Lung (tissue), 12 donors: ENCODE measurements around the gene SLC19A2. TPM values are rescaled to one million over a fixed set of nuclear protein-coding genes. Genes with fewer than 3 reads are reported as not detected.

Experiments used
- ATAC-seq: fragments of 200-7000 bp; cut with Tn5 transposase; one replicate; pipeline ENCODE4 v1.9.1; 2020; ENCODE audit warnings: moderate number of reproducible peaks; ENCODE audit not compliant: insufficient read depth, low FRiP score
- DNase-seq, 3 donors: peaks; one replicate each; pipeline ENCODE4 v3.0.0-alpha.2; 2013 to 2017
- H3K27ac ChIP-seq, 2 donors: one replicate each; pipeline ENCODE4 v1.5.1; 2013; ENCODE audit warnings: mild to moderate bottlenecking in 2 of 2, moderate library complexity in 2 of 2, control low read depth in 1 of 2, inconsistent platforms in 1 of 2, low read depth in 1 of 2, low read length in 1 of 2
- H3K27me3 ChIP-seq, 3 donors: one replicate each; pipeline ENCODE4 v1.5.1; 2013; ENCODE audit warnings: low read length in 2 of 3; ENCODE audit not compliant: control insufficient read depth in 3 of 3, insufficient read depth in 3 of 3
- H3K36me3 ChIP-seq, 4 donors: one replicate each; pipeline ENCODE4 v1.5.1; 2013; ENCODE audit warnings: low read length in 4 of 4, mild to moderate bottlenecking in 1 of 4, moderate library complexity in 1 of 4; ENCODE audit not compliant: control insufficient read depth in 4 of 4, insufficient read depth in 4 of 4
- H3K4me1 ChIP-seq, 5 donors: one replicate each; pipeline ENCODE4 v1.5.1; 2013; ENCODE audit warnings: low read length in 5 of 5, mild to moderate bottlenecking in 2 of 5, moderate library complexity in 1 of 5; ENCODE audit not compliant: control insufficient read depth in 5 of 5, insufficient read depth in 5 of 5
- H3K4me3 ChIP-seq: one replicate; pipeline ENCODE4 v1.5.1; 2013; ENCODE audit warnings: mild to moderate bottlenecking, control low read depth, moderate library complexity
- H3K9ac ChIP-seq, 2 donors: one replicate each; pipeline ENCODE4 v1.5.1; 2013; ENCODE audit warnings: low read length in 2 of 2, control low read depth in 1 of 2; ENCODE audit not compliant: insufficient read depth in 1 of 2
- H3K9me3 ChIP-seq, 4 donors: one replicate each; pipeline ENCODE4 v1.5.1; 2013; ENCODE audit warnings: low read length in 3 of 4, mild to moderate bottlenecking in 1 of 4, moderate library complexity in 1 of 4; ENCODE audit not compliant: control insufficient read depth in 4 of 4, insufficient read depth in 3 of 4
- WGBS, 2 donors: extraction: QIAGEN DNeasy Blood & Tissue Kit; methylation state at CpG; one replicate each; pipeline ENCODE4 v1.1.7; 2013; 5-methylcytosine and 5-hydroxymethylcytosine counted together
- polyA plus RNA-seq, 2 donors: library from polyadenylated mRNA; stranded (reverse); fragments of 200-250 nt; gene quantifications; one replicate each; pipeline ENCODE4 v1.2.1, GENCODE V29; 2013
- total RNA-seq, 2 donors: library from RNA; depleted of rRNA in 1 of 2; stranded (reverse); fragments of >200 nt in 1 of 2; gene quantifications; one replicate each; pipeline ENCODE4 v1.2.1, GENCODE V29; 2014 to 2021
- TF ChIP-seq, protein P1 (sequence below): IDR thresholded peaks from 2 replicates; pipeline ENCODE4 v1.5.1; 2012; ENCODE audit warnings: mild to moderate bottlenecking; ENCODE audit errors: control extremely low read depth, extremely low read depth
- donor health status: control.
- donor health status: control.
- donor health status: Bipolar disorder and iron deficiency.
- donor health status: healthy.
- donor health status: DM: yes; HTN: yes; CAD: no.

The SLC19A2 gene
- total and polyA plus RNA-seq, 4 donors, result 15.6 to 23.1 (median 17.4) TPM

DNA sequence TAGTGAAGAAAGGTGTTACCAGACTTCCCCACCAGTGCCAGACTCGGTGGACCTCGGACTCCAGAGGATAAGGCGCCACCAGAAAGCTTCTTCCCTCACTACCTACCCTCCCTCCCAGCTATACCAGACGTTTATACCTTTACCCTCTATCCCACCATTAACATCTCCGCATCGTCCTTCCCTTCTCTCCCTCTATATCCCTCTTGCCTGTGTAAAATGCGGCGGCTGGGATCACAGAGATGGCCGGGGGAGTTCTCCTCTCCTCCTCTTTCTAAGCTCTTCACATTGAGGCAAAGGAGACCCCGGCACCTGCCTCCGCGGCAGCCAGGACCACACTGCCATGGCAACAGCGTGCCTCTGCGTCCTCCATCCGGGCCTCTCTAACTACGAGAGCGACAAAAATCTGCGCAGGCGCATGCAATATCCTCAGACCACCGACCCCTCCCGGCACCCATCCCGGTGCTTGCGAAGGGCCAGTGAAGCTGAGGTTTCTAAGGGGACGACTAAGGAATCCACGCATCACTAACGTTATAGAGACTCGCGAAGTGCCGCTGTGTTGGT is 58.6 kb downstream of the SLC19A2 start, which contains the start of gene CCDC181:
CCDC181 (minus strand) TSS at position 394 of the 561 bp plus-strand sequence. CDS start 2,547 bp downstream, outside the sequence.
- 1 to 2% methylated on average over 29 of the region's 29 CpGs for WGBS, 2 donors
- H3K4me1 ChIP-seq, result peaks cover 0 to 5% (median 0%) of the 10 kb centered on the region in 5 donors
- H3K27me3 ChIP-seq, result no peaks in the 10 kb centered on the region
- H3K36me3 ChIP-seq, result no peaks in the 10 kb centered on the region
- peak within 1 kb of the TSS in 1 of 2 donors; percentile 23 for H3K9ac ChIP-seq
- H3K27ac ChIP-seq, result no peak within 1 kb of the TSS
- TF ChIP-seq, protein P1, sequence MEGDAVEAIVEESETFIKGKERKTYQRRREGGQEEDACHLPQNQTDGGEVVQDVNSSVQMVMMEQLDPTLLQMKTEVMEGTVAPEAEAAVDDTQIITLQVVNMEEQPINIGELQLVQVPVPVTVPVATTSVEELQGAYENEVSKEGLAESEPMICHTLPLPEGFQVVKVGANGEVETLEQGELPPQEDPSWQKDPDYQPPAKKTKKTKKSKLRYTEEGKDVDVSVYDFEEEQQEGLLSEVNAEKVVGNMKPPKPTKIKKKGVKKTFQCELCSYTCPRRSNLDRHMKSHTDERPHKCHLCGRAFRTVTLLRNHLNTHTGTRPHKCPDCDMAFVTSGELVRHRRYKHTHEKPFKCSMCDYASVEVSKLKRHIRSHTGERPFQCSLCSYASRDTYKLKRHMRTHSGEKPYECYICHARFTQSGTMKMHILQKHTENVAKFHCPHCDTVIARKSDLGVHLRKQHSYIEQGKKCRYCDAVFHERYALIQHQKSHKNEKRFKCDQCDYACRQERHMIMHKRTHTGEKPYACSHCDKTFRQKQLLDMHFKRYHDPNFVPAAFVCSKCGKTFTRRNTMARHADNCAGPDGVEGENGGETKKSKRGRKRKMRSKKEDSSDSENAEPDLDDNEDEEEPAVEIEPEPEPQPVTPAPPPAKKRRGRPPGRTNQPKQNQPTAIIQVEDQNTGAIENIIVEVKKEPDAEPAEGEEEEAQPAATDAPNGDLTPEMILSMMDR, result no peak
- peak; percentile 41 for ATAC-seq
- peak within 1 kb of the TSS; percentile 8 for H3K4me3 ChIP-seq
- DNase-seq, result peak; percentile 80 to 86 (median 82)
- H3K9me3 ChIP-seq, result no peaks in the 10 kb centered on the region

DNA sequence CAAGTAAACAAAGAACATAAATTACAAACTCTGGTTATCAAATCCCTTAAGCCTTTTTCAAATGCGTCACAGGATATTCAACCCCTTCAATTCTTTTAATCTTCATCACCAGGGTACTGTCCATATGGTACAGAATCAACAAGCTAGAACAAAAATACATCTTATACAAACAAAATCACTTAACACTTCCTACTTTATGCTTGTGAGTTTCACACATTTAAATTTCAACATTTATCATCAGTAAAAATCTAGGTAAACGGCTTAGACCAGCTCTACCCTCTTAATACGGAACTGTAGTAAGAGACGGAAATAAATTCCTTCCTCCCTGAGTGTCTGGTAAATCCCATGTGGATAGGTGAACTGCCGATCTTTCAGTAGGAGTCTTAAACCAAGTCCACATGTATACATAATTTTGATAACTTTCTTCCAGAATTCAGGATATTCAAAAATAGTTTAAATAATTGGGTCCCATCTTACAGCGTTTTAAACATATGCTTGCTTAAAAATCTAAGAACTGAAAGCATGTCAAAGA is 59.5 kb downstream of the SLC19A2 start:
- Histone ChIP-seq H3K9me3 (no peaks in the 10 kb centered on the region), H3K36me3 (no peaks in the 10 kb centered on the region), H3K9ac (no peak overlapping the region), H3K27ac (no peak overlapping the region), H3K4me3 (no peak overlapping the region), H3K27me3 (no peaks in the 10 kb centered on the region), H3K4me1 (peaks cover 0 to 5% (median 0%) of the 10 kb centered on the region in 5 donors)
- ATAC-seq (no peak), DNase-seq (peak in 2 of 3 donors; percentile 2 to 6)
- TF ChIP-seq, protein P1, result no peak
- 51 to 66% methylated on average over 6 of the region's 6 CpGs for WGBS, 2 donors

GRCh38 chr1:169421309-169421708 is 64.4 kb downstream of the SLC19A2 start:
- Histone ChIP-seq H3K4me1 (no peaks in the 10 kb centered on the region), H3K9me3 (no peaks in the 10 kb centered on the region), H3K27ac (no peak overlapping the region), H3K4me3 (no peak overlapping the region), H3K36me3 (no peaks in the 10 kb centered on the region), H3K27me3 (no peaks in the 10 kb centered on the region), H3K9ac (no peak overlapping the region)
- DNase-seq (no peak), ATAC-seq (no peak)
- TF ChIP-seq, protein P1, result no peak
- 90 to 95% methylated on average over 5 of the region's 5 CpGs for WGBS, 2 donors

- Histone ChIP-seq H3K4me1 (no peaks in the 10 kb centered on the region), H3K27ac (no peak overlapping the region), H3K36me3 (no peaks in the 10 kb centered on the region), H3K9me3 (peaks cover 0 to 2% (median 0%) of the 10 kb centered on the region in 4 donors), H3K9ac (no peak overlapping the region), H3K4me3 (no peak overlapping the region), H3K27me3 (no peaks in the 10 kb centered on the region)
- no peak for DNase-seq
- TF ChIP-seq, protein P1, result no peak
- WGBS, 2 donors, result 87 to 89% methylated on average over 2 of the region's 2 CpGs
- no peak for ATAC-seq
Observed at GRCh38 chr1:169414952-169415351, 70.8 kb downstream of the SLC19A2 start.
